Renal pelvis (tissue), 4 donors: ENCODE results near the gene MOK. TPM values are rescaled to one million over a fixed set of nuclear protein-coding genes. Genes with fewer than 3 reads are reported as not detected.
"Not testable (repeated sequence)": the region's sequence is repeated elsewhere in the genome, so short reads cannot be mapped to it uniquely, and the experiment has no call there.

Source experiments
- DNase-seq: peaks from one replicate; pipeline ENCODE4 v3.0.0-alpha.2; 2013
- polyA plus RNA-seq, 3 donors: library from polyadenylated mRNA; unstranded; fragments of 120-200 nt; gene quantifications; one replicate each; pipeline ENCODE4 v1.2.1, GENCODE V29; 2013; ENCODE audit not compliant: insufficient read length in 3 of 3

MOK gene
- polyA plus RNA-seq, 3 donors, result 27.8 to 42.0 (median 36.1) TPM

GRCh38 chr14:102323102-102323501, 18.1 kb upstream of the MOK start:
- no peak for DNase-seq

GRCh38 chr14:102321456-102322422, 16.8 kb upstream of the MOK start:
- DNase-seq, result no peak

GRCh38 chr14:102320671-102321455, 15.9 kb upstream of the MOK start:
- no peak for DNase-seq

- no peak for DNase-seq
These were observed 15.2 kb upstream of the MOK start for GRCh38 chr14:102320033-102320660.

GRCh38 chr14:102319351-102320032, 14.5 kb upstream of the MOK start, which contains the start of gene ZNF839:
ZNF839 (plus strand) TSS chr14:102319746; CDS start chr14:102319766, 20 bp downstream.
- DNase-seq, result peak; percentile 90

- DNase-seq, result no peak
These were observed 13.9 kb upstream of the MOK start for GRCh38 chr14:102318781-102319276.

- no peak for DNase-seq
These were observed 12.7 kb upstream of the MOK start for GRCh38 chr14:102317564-102318248.

GRCh38 chr14:102316743-102317563, 12.0 kb upstream of the MOK start:
- peak; percentile 91 for DNase-seq

- peak; percentile 82 for DNase-seq
These were observed 11.4 kb upstream of the MOK start for GRCh38 chr14:102316338-102316742.

- no peak for DNase-seq
These were observed 10.2 kb upstream of the MOK start for GRCh38 chr14:102315121-102315520.

GRCh38 chr14:102314242-102315011, 9.5 kb upstream of the MOK start:
- DNase-seq, result peak; percentile 76

- no peak for DNase-seq
These were observed 1.3 kb downstream of the MOK start for GRCh38 chr14:102303664-102304063.

GRCh38 chr14:102298303-102299070, 6.5 kb downstream of the MOK start:
- DNase-seq, result not testable (repeated sequence)

GRCh38 chr14:102297436-102298170, 7.4 kb downstream of the MOK start:
- no peak for DNase-seq

GRCh38 chr14:102295270-102295669, 9.7 kb downstream of the MOK start:
- no peak for DNase-seq

GRCh38 chr14:102293781-102294180, 11.2 kb downstream of the MOK start:
- no peak for DNase-seq

GRCh38 chr14:102292441-102292840, 12.5 kb downstream of the MOK start:
- no peak for DNase-seq
